HG03575 (cell line): ENCODE results near the gene ZNF451.

ENCODE experiments used
- ATAC-seq: cut with Tn5 transposase; IDR thresholded peaks from one replicate; pipeline ENCODE4 v1.9.1; 2021; ENCODE audit not compliant: unreplicated experiment, insufficient number of reproducible peaks, low FRiP score; ENCODE audit errors: extremely low read depth

The ZNF451 gene

GRCh38 chr6:57193177-57193576 is 103.2 kb downstream of the ZNF451 start:
- no peak for ATAC-seq

- no peak for ATAC-seq
Measured at GRCh38 chr6:57195457-57195856, 105.5 kb downstream of the ZNF451 start.

- no peak for ATAC-seq
Measured at GRCh38 chr6:57198926-57199636, 109.1 kb downstream of the ZNF451 start.

- no peak for ATAC-seq
Measured at GRCh38 chr6:57201718-57202117, 111.7 kb downstream of the ZNF451 start.

- no peak for ATAC-seq
Measured at GRCh38 chr6:57205550-57206328, 115.8 kb downstream of the ZNF451 start.

- no peak for ATAC-seq
Measured at GRCh38 chr6:57207141-57207540, 117.2 kb downstream of the ZNF451 start.

- no peak for ATAC-seq
Measured at GRCh38 chr6:57207872-57208271, 117.9 kb downstream of the ZNF451 start.

- no peak for ATAC-seq
Measured at GRCh38 chr6:57209030-57209429, 119.0 kb downstream of the ZNF451 start.

GRCh38 chr6:57210060-57210459 is 120.1 kb downstream of the ZNF451 start:
- no peak for ATAC-seq

GRCh38 chr6:57215260-57215659 is 125.3 kb downstream of the ZNF451 start:
- no peak for ATAC-seq

GRCh38 chr6:57216235-57217101 is 126.5 kb downstream of the ZNF451 start:
- no peak for ATAC-seq

GRCh38 chr6:57217270-57217669 is 127.3 kb downstream of the ZNF451 start:
- ATAC-seq: no peak
